Stimulated activated CD8-positive, alpha-beta memory T cell treated with anti-CD3 and anti-CD28 coated beads, Interleukin-4, amount 100 ng/mL, for 1 hour (primary cell): ENCODE measurements around the gene NPW.
"Not testable (repeated sequence)": the region's sequence is repeated elsewhere in the genome, so short reads cannot be mapped to it uniquely, and the experiment has no call there.

Source experiments
- DNase-seq, 2 donors: peaks; one replicate each; pipeline ENCODE4 v3.0.0-alpha.2; 2020; ENCODE audit warnings: low read depth in 2 of 2, low spot score in 1 of 2

NPW gene

DNA sequence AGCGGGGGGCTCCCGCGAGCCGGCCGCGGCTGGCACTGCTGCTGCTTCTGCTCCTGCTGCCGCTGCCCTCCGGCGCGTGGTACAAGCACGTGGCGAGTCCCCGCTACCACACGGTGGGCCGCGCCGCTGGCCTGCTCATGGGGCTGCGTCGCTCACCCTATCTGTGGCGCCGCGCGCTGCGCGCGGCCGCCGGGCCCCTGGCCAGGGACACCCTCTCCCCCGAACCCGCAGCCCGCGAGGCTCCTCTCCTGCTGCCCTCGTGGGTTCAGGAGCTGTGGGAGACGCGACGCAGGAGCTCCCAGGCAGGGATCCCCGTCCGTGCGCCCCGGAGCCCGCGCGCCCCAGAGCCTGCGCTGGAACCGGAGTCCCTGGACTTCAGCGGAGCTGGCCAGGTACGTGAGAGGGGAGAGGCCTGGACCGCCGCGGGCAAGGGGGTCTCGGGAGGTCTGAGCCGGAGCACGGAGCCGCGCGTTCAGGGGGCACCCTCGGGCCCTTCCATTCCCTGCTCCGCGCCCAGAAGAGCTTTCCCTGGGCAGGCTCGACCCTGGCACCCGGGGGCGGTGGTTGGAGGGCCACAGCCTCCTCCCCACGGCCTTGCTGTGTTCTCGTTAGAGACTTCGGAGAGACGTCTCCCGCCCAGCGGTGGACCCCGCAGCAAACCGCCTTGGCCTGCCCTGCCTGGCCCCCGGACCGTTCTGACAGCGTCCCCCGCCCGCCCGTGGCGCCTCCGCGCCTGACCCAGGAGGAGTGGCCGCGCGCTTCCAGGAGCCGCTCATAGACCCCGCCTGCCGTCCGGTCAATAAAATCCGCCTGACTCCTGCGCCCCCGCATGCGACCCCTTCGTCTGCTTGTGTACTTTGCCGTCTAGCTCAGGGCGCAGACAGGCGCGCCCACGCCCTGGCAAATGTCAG is 591 bp downstream of the NPW start:
- no peak for DNase-seq

- DNase-seq: no peak
Measured at GRCh38 chr16:2022723-2023091, 3.1 kb downstream of the NPW start.

- peak; percentile 92 to 95 for DNase-seq
Measured at GRCh38 chr16:2023092-2024031, 3.8 kb downstream of the NPW start.

DNA sequence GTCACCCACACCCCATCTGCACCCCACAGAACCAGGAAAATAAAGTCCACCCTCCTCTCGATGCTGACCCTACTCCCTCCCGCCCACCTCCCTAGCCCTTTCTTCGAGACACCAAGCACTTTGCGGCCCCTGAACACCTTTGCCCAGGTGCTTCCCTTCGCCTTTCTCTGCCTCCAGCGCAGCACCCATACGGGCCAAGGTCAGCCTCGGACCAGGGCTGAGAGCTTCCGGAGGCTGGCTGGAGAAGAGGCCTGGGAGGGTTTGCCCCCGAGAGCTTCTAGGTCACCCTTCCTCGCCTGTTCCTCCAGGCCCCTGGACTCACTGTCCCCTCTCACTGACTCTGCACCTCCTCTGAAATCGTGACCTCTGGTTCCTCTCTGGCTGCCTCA is 4.4 kb downstream of the NPW start:
- no peak for DNase-seq

DNA sequence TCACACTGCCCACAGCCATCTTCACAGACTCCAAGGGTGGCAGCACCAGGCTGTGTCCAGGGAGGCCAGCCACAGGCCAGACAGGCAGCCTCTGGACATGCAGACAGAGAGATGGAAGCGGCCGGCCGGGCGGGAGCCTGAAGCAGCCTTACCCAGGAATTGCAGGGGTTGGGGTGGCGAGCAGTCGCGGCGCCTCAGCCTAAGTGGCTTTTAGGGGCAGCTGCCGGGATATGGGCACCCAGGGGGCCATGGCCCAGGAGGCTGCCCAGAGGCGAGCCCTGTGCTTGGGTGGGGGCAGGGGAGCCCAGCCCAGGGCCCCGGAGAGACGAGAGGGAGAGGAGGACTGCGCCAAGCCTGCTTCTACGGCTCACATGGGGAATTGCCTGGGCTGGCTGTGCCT is 5.7 kb downstream of the NPW start:
- DNase-seq: no peak

GRCh38 chr16:2025878-2026460 is 6.4 kb downstream of the NPW start:
- DNase-seq: no peak

DNA sequence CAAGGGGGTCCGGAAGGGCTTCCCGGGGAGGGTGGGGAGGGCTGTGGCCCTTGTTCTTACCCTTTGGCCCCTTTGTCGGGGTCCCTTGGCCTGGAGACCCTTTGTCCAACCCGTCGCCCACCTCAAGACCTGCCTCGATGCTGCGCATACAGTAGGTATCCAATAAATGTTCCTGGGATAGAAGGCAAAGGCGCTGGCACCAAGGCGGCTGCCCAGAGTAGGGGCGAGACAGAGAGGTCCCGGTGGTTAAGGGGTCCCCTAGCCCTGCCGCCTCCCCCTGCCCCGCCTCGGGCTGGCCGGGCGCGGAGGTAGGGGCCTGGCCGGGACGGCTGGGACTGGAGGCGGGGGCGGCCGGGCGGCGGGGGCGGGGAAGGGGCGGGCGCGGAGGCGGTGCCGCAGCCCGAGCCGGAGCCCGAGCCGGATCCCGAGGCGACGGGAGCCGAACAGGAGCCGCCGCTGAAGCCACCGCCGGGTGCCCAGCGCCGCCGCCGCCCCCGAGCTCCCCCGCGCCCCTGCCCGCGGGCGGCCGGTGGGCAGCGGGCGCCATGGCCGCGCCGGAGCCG is 7.0 kb downstream of the NPW start, which contains the start of gene NHERF2:
TSS of gene NHERF2 (plus strand) at position 442 of the 563 bp plus-strand sequence. CDS start at position 546, 104 bp downstream.
- DNase-seq: no peak

GRCh38 chr16:2027024-2028010 is 7.7 kb downstream of the NPW start:
- DNase-seq: no peak

DNA sequence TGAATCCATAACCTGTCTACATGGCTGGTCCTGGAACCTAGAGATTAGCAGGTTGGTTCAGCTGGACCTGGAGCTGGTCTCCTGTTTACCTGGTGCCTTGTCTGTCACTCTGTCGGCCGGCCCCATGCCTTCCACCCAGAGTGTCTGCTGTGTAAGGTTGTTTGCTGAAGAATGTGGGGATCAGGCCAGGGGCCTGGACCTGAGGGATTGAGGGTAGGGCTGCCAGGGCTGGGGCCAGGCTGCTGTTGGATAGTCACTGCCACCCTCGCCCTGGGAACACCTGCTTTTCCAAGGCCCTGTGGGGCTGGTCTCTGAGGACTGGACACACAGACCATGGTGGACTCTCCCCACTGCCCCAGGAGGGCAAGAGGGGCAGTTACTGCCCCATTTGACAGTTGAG is 8.6 kb downstream of the NPW start:
- DNase-seq: no peak

DNA sequence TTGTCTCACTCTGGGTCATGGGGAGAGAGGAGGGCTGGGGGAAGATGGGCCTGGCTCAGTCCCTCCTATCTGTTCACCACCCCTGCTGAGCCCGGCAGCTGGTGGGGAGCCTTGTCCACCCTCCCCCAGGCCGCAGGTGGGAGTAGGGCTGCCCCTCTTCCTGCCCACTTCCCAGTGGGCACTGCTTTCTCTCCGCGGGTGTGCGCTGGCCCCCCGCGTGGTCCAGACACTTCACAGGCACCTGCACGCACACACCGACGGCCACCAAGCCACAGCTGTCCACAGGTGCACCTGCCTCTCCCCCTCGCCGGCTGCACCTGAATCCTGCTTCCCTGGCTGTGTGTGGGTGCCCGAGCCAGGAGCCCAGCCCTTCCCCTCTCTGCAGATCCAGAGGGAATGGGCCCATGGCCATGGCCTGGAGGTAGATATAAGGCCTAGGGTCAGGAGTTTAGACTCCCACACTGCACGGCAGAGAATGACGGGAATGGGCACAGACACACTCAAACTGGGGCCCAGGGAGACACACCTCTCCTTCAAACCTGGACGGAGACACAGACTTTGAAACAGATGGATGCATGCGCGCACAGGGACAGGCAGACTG is 9.1 kb downstream of the NPW start:
- no peak for DNase-seq

DNA sequence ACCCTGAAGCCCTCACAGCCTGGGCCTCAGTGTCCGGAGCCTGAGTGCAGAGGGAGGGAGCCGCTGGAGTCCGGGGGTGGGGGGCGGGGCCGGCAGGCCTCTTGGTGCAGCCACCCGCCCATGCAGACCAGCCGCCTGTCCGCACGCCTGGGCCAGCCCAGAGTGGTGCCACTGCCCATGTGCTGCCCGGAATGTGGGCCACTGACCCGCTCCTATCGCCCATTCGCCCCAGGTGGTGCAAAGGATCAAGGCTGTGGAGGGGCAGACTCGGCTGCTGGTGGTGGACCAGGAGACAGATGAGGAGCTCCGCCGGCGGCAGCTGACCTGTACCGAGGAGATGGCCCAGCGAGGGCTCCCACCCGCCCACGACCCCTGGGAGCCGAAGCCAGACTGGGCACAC is 9.8 kb downstream of the NPW start:
- DNase-seq: no peak

GRCh38 chr16:2030036-2030435 is 10.5 kb downstream of the NPW start:
- no peak for DNase-seq

DNA sequence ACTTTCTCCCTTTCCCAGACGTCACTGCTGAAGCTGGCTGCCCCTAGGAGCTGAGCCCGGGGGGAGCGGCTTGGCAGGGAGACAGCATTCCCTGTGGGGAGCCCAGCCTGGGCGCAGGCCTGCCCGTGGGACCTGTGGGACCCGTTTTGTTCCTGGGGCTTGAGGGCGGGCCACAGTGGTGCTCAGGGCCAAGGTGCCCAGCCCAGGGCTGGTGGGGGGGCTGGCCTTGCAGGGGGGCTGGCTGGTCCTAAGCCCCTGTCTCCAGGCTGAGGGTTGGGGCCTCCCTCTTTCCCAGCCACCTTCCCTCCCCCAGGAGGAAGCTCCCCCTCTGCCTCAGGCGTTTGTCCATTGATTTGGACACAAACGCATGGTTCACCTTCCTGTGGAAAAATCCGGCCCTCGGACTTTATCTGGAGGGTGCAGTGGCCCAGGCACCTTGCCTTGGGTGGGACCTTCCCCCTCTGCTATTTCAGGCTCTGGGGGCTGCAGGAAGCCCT is 11.5 kb downstream of the NPW start:
- DNase-seq: no peak

- DNase-seq: no peak
Measured at GRCh38 chr16:2032285-2033056, 12.9 kb downstream of the NPW start.

- DNase-seq: no peak
Measured at GRCh38 chr16:2033057-2033908, 13.7 kb downstream of the NPW start.

DNA sequence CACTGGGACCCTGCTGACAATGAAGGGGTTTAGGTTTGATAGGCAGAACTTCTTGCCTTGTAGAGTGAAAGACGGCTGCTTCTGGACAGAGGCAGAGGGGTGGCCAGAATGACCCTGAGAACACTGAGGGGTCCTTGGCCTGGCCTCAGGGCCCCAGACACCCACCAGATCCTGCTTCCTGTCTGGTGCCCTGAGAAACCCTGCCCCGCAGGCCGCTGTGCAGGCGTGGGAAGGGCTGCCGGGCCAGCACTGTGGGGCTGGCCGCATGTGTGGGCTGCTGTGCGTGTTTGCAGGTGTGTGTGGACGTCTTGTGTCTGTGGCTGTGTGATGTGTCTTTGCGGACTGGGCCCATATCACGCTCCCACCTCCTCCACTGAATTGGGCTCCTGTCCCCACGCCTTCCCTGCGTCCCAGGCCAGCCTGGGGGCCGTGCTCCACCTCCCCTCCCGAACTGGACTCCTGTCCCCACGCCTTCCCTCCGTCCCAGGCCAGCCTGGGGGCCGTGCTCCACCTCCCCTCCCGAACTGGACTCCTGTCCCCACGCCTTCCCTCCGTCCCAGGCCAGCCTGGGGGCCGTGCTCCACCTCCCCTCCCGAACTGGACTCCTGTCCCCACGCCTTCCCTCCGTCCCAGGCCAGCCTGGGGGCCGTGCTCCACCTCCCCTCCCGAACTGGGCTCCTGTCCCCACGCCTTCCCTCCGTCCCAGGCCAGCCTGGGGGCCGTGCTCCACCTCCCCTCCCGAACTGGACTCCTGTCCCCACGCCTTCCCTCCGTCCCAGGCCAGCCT is 14.5 kb downstream of the NPW start:
- not testable (repeated sequence) for DNase-seq
